Activated CD4-positive, alpha-beta T cell treated with anti-CD3 and anti-CD28 coated beads for 36 hours (primary cell): Measurements from ENCODE around the gene SLC48A1. TPM values are rescaled to one million over a fixed set of nuclear protein-coding genes. Genes with fewer than 3 reads are reported as not detected.

Experiments used
- ATAC-seq: fragments of 200-7000 bp; cut with Tn5 transposase; one replicate; pipeline ENCODE4 v1.10.0; 2021; ENCODE audit warnings: mild to moderate bottlenecking, moderate library complexity
- CTCF ChIA-PET: fragments of 350-600 bp; sonication (Branson Sonifier 250); formaldehyde crosslinking; loops from one replicate; lab custom pipeline; 2021; ENCODE audit warnings: antibody characterized with exemption; lab: Charles Lee
- POLR2A ChIA-PET: fragments of 350-600 bp; sonication (Branson Sonifier 250); formaldehyde crosslinking; loops from one replicate; lab custom pipeline; 2021; ENCODE audit warnings: antibody characterized with exemption, inconsistent platforms; lab: Charles Lee
- DNase-seq: peaks from one replicate; pipeline ENCODE4 v3.0.0-alpha.2; 2020
- H3K27ac Mint-ChIP-seq: one replicate; pipeline ENCODE4 v1.8.0; 2021; ENCODE audit warnings: mixed read lengths
- H3K27me3 Mint-ChIP-seq: one replicate; pipeline ENCODE4 v1.8.0; 2021; ENCODE audit warnings: mixed read lengths
- H3K36me3 Mint-ChIP-seq: one replicate; pipeline ENCODE4 v1.8.0; 2021; ENCODE audit warnings: low read depth, mixed read lengths
- H3K4me1 Mint-ChIP-seq: one replicate; pipeline ENCODE4 v1.8.0; 2021; ENCODE audit warnings: mixed read lengths
- H3K4me3 Mint-ChIP-seq: one replicate; pipeline ENCODE4 v1.8.0; 2021; ENCODE audit warnings: mild to moderate bottlenecking, moderate library complexity, mixed read lengths
- H3K9me3 Mint-ChIP-seq: one replicate; pipeline ENCODE4 v1.8.0; 2021; ENCODE audit warnings: low read depth, mixed read lengths
- intact Hi-C, 2 experiments: fragments of 100-400 bp; cut with DNase I in 1 of 2; cut with micrococcal nuclease in 1 of 2; formaldehyde crosslinking; loops; one replicate each; pipeline versions ENCODE4 v1.14.2 to v1.15.1; 2022 to 2024; cut with DNase I, micrococcal nuclease
- total RNA-seq, 2 experiments: library from RNA; stranded (reverse); gene quantifications; one replicate each; pipeline ENCODE4 v1.2.3, GENCODE V29; 2021

Gene SLC48A1
- total RNA-seq, 2 experiments from 2014 or later: 5.9 to 8.5 TPM

GRCh38 chr12:47817272-47818006, 44.4 kb downstream of the SLC48A1 start:
- H3K27me3 Mint-ChIP-seq: no peaks in the 10 kb centered on the region
- H3K36me3 Mint-ChIP-seq: peaks cover 64% of the 10 kb centered on the region
- CTCF ChIA-PET: interaction anchor here (0.7 to 7.1 kb wide), 11 partner anchors 10 to 147 kb away, joined by 3 to 117 read pairs (median 6); no protein-coding TSS in a partner anchor
- peak overlapping the region; percentile 94 for H3K4me3 Mint-ChIP-seq
- intact Hi-C loops: loop anchor here (10.0 kb wide), 2 partner anchors 423 to 543 kb away; no protein-coding TSS in a partner anchor
- peak overlapping the region; percentile 98 for H3K27ac Mint-ChIP-seq
- peaks cover 3% of the 10 kb centered on the region for H3K9me3 Mint-ChIP-seq
- peaks cover 63% of the 10 kb centered on the region for H3K4me1 Mint-ChIP-seq
- POLR2A ChIA-PET: interaction anchor here (1.1 to 7.3 kb wide), 2 partner anchors 9 to 16 kb away, joined by 3 to 90 read pairs; no protein-coding TSS in a partner anchor
- peak; percentile 49 for DNase-seq
- ATAC-seq: no peak

- Mint-ChIP-seq H3K36me3 (peaks cover 61% of the 10 kb centered on the region), H3K4me1 (peaks cover 66% of the 10 kb centered on the region), H3K9me3 (peaks cover 3% of the 10 kb centered on the region), H3K4me3 (peak overlapping the region; percentile 94), H3K27ac (peak overlapping the region; percentile 98), H3K27me3 (no peaks in the 10 kb centered on the region)
- ChIA-PET CTCF (interaction anchor here (1.0 to 7.1 kb wide), 8 partner anchors 11 to 69 kb away, joined by 3 to 117 read pairs (median 6); no protein-coding TSS in a partner anchor), POLR2A (interaction anchor here (1.5 to 7.3 kb wide), 3 partner anchors 9 to 20 kb away, joined by 6 to 90 read pairs (median 9); no protein-coding TSS in a partner anchor)
- ATAC-seq (no peak), DNase-seq (no peak)
- intact Hi-C loops: loop anchor here (10.0 kb wide), 2 partner anchors 423 to 543 kb away; no protein-coding TSS in a partner anchor
These were observed 45.0 kb downstream of the SLC48A1 start for GRCh38 chr12:47818007-47818376.

- H3K4me3 Mint-ChIP-seq: peak overlapping the region; percentile 94
- H3K9me3 Mint-ChIP-seq: peaks cover 3% of the 10 kb centered on the region
- H3K27me3 Mint-ChIP-seq: no peaks in the 10 kb centered on the region
- H3K4me1 Mint-ChIP-seq: peaks cover 67% of the 10 kb centered on the region
- CTCF ChIA-PET: interaction anchor here (0.5 to 7.1 kb wide), 7 partner anchors 11 to 329 kb away, joined by 3 to 117 read pairs (median 3); partner anchors contain the start of gene TMEM106C
- peak overlapping the region; percentile 98 for H3K27ac Mint-ChIP-seq
- peaks cover 55% of the 10 kb centered on the region for H3K36me3 Mint-ChIP-seq
- peak; percentile 28 for ATAC-seq
- POLR2A ChIA-PET: interaction anchor here (1.3 to 7.3 kb wide), 4 partner anchors 10 to 20 kb away, joined by 3 to 90 read pairs (median 8); no protein-coding TSS in a partner anchor
- DNase-seq: peak; percentile 75
- intact Hi-C loops: loop anchor here (1.0 to 10.0 kb wide), 3 partner anchors 14 to 544 kb away; no protein-coding TSS in a partner anchor
These were observed 45.6 kb downstream of the SLC48A1 start for GRCh38 chr12:47818467-47819137.

- Mint-ChIP-seq H3K36me3 (peaks cover 48% of the 10 kb centered on the region), H3K27me3 (no peaks in the 10 kb centered on the region), H3K27ac (peak overlapping the region; percentile 98), H3K4me3 (peak overlapping the region; percentile 94), H3K9me3 (peaks cover 3% of the 10 kb centered on the region), H3K4me1 (peaks cover 68% of the 10 kb centered on the region)
- ChIA-PET CTCF (interaction anchor here (0.5 to 7.1 kb wide), 6 partner anchors 12 to 328 kb away, joined by 3 to 117 read pairs (median 6); partner anchors contain the start of gene TMEM106C), POLR2A (interaction anchor here (1.3 to 7.3 kb wide), 4 partner anchors 10 to 19 kb away, joined by 3 to 90 read pairs (median 8); no protein-coding TSS in a partner anchor)
- DNase-seq (peak; percentile 75), ATAC-seq (peak; percentile 7)
- intact Hi-C loops: loop anchor here (1.0 to 10.0 kb wide), 3 partner anchors 13 to 545 kb away; no protein-coding TSS in a partner anchor
These were observed 46.3 kb downstream of the SLC48A1 start for GRCh38 chr12:47819138-47819895.

GRCh38 chr12:47819896-47820630, 47.0 kb downstream of the SLC48A1 start, which contains the start of gene HDAC7:
Gene HDAC7 (minus strand): TSS chr12:47819903. CDS start chr12:47819785, 118 bp downstream.
- peak within 1 kb of the TSS; percentile 94 for H3K4me3 Mint-ChIP-seq
- ChIA-PET POLR2A (interaction anchor here (0.6 to 7.3 kb wide), 5 partner anchors 12 to 52 kb away, joined by 3 to 90 read pairs (median 7); no protein-coding TSS in a partner anchor), CTCF (interaction anchor here (0.9 to 7.1 kb wide), 5 partner anchors 12 to 22 kb away, joined by 3 to 117 read pairs (median 4); no protein-coding TSS in a partner anchor)
- H3K9me3 Mint-ChIP-seq: peaks cover under 1% of the 10 kb centered on the region
- H3K36me3 Mint-ChIP-seq: peaks cover 41% of the 10 kb centered on the region
- intact Hi-C loops: loop anchor here (1.0 to 10.0 kb wide), 4 partner anchors 12 to 1448 kb away; partner anchors contain the start of gene SLC38A2 (in 1 of the 2)
- peaks cover 68% of the 10 kb centered on the region for H3K4me1 Mint-ChIP-seq
- H3K27me3 Mint-ChIP-seq: no peaks in the 10 kb centered on the region
- H3K27ac Mint-ChIP-seq: peak within 1 kb of the TSS; percentile 99
- ATAC-seq (peak; percentile 48), DNase-seq (peak; percentile 90)

GRCh38 chr12:47820631-47821345, 47.8 kb downstream of the SLC48A1 start:
- CTCF ChIA-PET: interaction anchor here (0.9 to 7.1 kb wide), 5 partner anchors 11 to 23 kb away, joined by 3 to 117 read pairs (median 4); no protein-coding TSS in a partner anchor
- intact Hi-C loops: loop anchor here (1.0 to 5.0 kb wide), 2 partner anchors 12 to 1448 kb away; partner anchors contain the start of gene SLC38A2 (in 1 of the 2)
- DNase-seq: no peak
- Mint-ChIP-seq H3K4me1 (peaks cover 68% of the 10 kb centered on the region), H3K9me3 (no peaks in the 10 kb centered on the region), H3K4me3 (peak overlapping the region; percentile 93), H3K36me3 (peaks cover 34% of the 10 kb centered on the region), H3K27ac (peak overlapping the region; percentile 99), H3K27me3 (no peaks in the 10 kb centered on the region)
- ATAC-seq: no peak
- POLR2A ChIA-PET: interaction anchor here (0.6 to 7.3 kb wide), 4 partner anchors 13 to 53 kb away, joined by 3 to 90 read pairs (median 6); no protein-coding TSS in a partner anchor

GRCh38 chr12:47821346-47821706, 48.3 kb downstream of the SLC48A1 start:
- H3K36me3 Mint-ChIP-seq: peaks cover 28% of the 10 kb centered on the region
- H3K27me3 Mint-ChIP-seq: no peaks in the 10 kb centered on the region
- CTCF ChIA-PET: interaction anchor here (1.0 to 7.1 kb wide), 4 partner anchors 11 to 18 kb away, joined by 3 to 117 read pairs (median 6); no protein-coding TSS in a partner anchor
- no peak for DNase-seq
- intact Hi-C loops: loop anchor here in 1 of 2 experiments (5.0 kb wide), 1 partner anchor 1449 kb away; the partner anchor contains the start of gene SLC38A2
- H3K4me1 Mint-ChIP-seq: peaks cover 68% of the 10 kb centered on the region
- POLR2A ChIA-PET: interaction anchor here (1.6 to 7.3 kb wide), 2 partner anchors 12 to 13 kb away, joined by 7 to 90 read pairs; no protein-coding TSS in a partner anchor
- peak overlapping the region; percentile 99 for H3K27ac Mint-ChIP-seq
- no peak for ATAC-seq
- H3K4me3 Mint-ChIP-seq: peak overlapping the region; percentile 93
- H3K9me3 Mint-ChIP-seq: no peaks in the 10 kb centered on the region

GRCh38 chr12:47822401-47822800, 49.4 kb downstream of the SLC48A1 start:
- Mint-ChIP-seq H3K27me3 (no peaks in the 10 kb centered on the region), H3K4me3 (peak overlapping the region; percentile 3), H3K36me3 (peaks cover 19% of the 10 kb centered on the region), H3K4me1 (peaks cover 73% of the 10 kb centered on the region), H3K9me3 (no peaks in the 10 kb centered on the region), H3K27ac (peak overlapping the region; percentile 81)
- CTCF ChIA-PET: interaction anchor here (0.8 to 7.1 kb wide), 5 partner anchors 10 to 82 kb away, joined by 3 to 117 read pairs (median 8); no protein-coding TSS in a partner anchor
- ATAC-seq (no peak), DNase-seq (no peak)
- intact Hi-C loops: loop anchor here in 1 of 2 experiments (5.0 kb wide), 1 partner anchor 1450 kb away; the partner anchor contains the start of gene SLC38A2
- POLR2A ChIA-PET: interaction anchor here (1.0 to 7.3 kb wide), 2 partner anchors 9 to 11 kb away, joined by 4 to 90 read pairs; no protein-coding TSS in a partner anchor
